Kasumi-1 (cell line): ENCODE results near the gene MMS22L.

Experiments
- DNase-seq, 2 experiments: peaks; one replicate each; lab custom pipeline; 2025; lab: John Stamatoyannopoulos, UW

Gene MMS22L

DNA sequence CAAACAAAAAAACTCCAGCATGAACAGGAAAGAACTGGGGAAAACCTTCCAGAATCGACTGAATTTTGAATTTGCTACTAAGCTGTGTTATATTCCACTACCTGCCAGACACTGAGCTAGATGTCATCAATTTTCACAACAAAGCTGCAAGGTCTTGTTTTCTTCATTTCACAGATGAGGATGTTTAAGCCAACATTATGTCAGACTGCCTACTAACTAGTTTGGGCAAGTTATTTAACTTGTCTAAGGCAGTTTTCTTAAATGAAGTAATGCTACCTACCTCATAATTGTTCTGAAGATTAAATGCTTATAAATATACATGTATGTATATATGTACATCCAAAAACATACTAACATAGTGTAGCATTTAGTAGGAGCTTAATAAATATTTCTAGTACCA, 144.4 kb downstream of the MMS22L start:
- DNase-seq: no peak

DNA sequence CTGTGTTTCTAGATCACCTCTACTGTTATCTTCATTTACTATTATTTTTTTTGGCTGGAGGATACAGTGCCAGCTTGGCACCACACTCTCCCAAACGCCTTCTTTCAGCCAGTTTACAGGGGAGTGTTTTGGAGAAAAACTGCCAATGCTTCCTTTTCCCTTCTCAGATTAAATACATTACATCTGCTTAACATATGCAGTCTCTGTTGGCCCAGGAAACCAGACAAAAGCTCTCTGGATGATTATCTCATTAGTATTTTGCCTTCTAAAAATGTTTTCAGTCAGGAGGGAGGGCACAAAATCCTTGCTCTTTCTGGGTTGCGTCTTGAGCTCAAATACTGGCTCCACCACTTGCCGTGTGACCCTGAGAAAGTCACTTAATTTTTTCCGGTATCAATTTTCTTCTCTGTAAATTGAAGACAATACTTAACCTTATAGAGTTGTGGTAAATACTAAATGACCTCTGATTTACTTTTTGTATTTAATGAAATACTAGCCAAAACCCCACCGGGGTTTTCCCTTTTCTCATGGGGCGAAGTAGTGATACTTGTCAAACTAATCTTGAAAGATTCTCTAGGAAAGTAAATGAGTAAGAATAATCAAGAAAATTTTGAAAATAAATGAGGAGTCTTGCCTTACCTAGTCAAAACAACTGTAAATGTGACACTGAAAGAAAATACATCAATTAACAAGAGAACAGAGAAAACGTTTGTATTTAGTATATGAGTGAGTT, 146.2 kb downstream of the MMS22L start:
- no peak for DNase-seq

DNA sequence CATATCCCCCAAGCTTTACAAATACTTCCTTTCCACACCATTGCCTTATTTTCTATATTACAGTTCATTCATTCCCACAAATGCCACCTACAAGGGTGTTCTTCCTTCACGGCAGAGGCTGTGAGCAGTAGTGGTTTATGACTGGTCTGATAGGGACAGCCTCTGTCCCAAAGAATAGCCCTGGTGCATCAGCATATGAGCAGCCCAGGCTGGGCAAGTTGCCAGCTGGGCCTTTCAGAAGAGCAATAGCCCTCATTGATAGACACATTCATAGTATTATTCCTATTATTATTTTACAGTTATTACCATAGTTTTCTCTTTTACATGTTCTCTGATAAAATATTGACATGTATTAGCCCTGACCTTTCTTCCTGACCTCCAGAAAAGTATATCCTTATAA, 149.9 kb downstream of the MMS22L start:
- no peak for DNase-seq

DNA sequence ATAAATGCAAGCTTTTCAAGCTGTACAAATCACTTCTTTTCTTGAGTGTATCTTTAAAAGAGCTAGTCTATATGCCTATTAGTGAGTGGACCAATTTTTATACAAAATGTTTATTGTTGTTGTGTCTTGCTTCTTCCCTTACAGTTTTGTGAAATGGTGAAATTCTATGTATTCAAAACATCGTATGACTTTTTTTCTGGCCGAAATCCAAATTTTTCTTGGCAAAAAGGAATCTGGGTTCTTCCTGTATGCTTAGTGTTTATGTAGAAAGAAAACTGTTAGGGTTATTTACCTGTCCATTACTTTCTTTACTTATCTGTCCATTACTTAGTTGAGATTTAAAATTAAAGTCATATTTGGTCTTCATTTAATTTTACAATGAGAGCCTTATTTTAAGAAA, 153.9 kb downstream of the MMS22L start:
- DNase-seq: no peak

DNA sequence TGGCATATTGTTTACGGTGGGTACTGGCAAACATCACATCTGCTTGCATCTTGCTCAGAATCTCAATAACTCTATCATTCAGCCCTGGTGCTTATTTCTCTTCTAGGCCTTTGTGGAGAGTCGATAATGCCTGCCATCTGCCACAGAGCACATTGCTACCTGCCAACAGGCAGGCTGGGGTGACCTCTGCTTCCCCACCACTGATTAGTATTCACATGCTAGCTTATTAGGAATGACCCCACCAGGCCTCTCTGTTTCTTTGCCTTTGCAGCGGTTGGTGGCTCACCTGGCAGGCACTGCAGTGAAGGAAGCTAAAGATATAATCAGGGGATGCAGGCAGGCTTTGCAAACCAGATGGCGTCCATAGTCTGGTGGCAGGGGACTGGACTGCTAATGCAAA, 154.5 kb downstream of the MMS22L start:
- DNase-seq: no peak

DNA sequence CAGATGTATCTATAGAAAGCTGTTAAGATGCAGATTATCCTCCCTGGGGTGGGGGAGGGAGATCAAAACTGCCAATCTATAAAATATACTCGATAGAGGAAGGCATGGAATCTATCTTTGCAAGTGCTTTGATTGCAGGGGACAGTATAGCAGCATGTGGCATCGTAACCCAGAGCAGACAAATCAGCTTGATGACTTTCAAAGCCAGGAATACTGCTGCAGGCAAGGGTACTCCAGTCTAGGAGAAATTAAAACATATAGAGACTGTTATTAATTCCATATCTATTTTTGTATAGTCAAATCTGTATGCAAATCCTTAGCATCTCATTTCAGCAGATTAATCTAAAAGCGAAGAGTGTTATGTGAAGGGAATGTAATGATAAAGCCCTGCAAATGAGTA, 159.4 kb downstream of the MMS22L start:
- no peak for DNase-seq

DNA sequence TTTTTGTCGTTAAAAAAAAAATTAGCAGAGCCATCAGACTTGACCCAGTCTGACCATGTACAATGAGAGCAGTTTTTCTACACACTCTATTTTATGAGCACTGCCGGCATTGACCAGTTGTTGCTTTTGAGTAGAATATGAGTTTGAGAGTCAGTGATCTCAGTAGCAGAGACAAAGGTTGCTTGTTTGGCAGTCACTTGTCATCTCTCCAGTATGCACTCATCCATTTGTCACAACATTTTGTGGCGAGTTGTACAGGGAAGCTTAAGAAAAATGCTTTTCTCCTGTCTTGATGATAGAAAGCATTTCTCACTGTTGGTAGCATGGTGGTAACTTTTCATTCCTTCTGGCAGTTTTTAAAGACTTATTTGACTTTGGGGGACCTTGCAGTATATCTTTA, 159.9 kb downstream of the MMS22L start:
- DNase-seq: no peak

DNA sequence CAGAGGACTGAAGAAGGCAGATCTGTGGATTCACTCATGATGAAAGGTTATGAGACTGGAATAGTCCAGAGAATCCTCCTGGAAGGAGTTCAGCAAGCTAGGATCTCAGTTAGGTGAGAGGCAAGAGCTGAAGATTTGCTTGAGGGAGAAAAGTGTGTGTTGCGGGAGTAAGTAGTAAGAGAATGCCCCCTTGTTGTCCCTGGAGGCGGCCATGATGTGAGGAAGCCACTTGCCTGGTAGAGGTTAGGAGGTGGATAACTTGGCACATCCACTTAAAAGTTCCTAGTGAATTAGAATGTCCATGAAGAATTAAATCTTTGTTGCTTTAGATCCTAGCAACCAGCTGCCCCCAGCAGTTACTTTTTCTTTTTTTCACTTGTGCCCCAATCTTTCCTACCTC, 162.5 kb downstream of the MMS22L start:
- no peak for DNase-seq

DNA sequence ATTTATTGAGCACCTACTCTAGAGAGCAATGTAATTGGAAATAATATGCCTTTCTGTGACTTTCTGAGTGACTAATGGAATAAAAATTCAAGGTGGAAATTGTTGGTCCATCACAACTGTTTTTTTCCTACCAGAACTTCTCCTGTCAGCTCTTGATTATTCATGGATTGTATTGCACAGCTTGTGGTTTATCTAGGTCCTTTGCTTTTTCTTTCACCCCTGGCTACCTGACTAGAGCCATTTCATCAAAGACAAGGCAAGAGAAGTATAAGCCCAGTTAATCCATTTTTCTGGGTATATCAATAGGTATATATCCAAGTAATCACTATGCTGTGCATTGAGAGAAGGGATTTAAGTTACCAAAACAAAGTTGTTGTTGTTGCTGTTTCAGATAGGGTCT, 168.4 kb downstream of the MMS22L start:
- no peak for DNase-seq

DNA sequence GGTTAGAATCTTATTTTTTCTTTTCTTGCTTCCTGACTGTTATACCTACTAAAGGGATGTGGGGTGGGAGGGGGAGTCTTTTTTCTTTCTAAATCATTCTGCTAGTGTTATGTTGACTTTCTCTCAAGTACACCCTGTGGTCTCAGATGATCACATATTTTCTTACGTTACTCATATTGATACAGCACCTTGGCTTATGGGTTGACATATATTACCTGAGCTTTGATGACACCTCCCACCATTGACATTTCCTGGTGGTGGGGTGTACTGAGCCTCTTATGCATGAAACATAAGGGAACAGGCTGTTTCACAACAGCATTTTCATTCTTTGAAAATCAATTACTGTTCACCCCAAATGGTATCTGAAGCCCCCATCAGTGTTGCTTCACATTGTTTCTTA, 169.8 kb downstream of the MMS22L start:
- no peak for DNase-seq

DNA sequence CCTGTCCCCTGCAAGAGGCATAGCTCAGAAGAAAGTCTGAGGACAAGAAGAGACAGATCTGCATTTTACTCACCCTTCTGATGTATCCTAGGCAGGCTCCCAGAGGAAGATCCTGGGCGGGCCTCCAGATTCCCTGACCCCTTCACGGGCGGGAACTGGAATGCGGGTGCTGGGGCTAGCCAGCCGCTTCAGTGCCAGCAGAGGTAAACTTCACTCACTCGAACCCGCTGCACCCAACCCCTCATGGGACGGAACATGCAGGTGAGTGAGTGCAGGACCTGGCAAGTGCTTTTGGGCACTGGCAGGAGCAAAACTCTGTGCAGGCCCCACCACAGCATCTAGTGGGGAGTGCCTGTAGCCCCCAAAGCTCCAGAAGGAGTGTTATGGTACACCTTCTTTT, 171.8 kb downstream of the MMS22L start:
- no peak for DNase-seq

DNA sequence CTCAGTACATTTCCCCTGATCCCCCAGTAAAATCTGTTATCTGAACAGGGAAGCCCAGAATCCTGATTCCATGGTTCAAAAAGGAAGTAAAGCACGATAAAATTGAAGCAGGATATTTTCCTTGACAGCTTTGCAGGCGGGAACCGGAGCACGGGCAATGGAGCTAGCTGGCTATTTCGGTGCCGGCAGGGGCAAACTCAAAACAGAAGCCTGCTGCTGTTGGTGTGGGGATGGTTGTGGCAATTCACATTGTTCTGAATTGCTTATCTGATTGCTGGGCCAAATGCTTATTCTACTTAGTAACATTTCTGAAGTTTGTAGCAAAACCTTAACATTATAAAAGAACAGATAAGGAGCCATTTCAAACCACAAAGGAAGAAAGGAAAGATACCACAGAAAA, 172.4 kb downstream of the MMS22L start:
- DNase-seq: no peak

DNA sequence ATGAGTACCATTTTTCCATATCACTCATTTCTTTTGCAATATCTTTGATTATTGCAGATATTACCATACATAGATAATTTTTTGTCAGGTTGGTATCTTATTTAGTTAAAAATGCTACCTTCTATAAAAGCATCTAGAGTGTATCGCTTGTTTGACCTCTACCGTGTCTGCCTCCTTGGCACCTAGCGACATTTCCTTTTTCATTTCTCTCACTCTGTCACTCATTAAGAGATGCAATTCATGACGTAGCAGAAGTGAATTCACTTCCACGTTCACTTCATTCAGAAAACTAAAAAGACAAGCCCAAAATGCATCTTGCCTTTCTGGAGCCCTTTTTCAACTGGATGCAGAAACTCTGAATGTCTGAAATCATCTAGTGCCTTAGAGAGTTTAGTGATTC, 172.9 kb downstream of the MMS22L start:
- DNase-seq: no peak

DNA sequence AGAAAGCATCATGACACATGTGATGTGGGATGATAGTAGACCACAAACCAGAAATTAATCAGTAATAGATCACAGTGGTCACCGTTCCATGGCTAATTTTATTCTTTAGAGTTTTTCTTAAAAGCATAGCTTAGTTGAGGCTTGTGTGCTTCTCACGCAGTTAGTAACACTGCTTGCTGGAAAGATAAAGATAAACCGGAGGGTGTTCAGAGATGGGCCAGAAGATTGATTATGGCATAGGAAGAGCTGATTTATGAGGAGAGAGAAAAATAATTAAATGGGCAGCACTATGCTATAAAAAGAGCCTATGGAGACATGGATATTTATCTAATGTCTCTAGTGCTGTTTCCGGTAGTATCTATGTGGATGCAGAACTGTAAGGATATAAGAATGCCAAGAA, 173.6 kb downstream of the MMS22L start:
- DNase-seq: no peak

DNA sequence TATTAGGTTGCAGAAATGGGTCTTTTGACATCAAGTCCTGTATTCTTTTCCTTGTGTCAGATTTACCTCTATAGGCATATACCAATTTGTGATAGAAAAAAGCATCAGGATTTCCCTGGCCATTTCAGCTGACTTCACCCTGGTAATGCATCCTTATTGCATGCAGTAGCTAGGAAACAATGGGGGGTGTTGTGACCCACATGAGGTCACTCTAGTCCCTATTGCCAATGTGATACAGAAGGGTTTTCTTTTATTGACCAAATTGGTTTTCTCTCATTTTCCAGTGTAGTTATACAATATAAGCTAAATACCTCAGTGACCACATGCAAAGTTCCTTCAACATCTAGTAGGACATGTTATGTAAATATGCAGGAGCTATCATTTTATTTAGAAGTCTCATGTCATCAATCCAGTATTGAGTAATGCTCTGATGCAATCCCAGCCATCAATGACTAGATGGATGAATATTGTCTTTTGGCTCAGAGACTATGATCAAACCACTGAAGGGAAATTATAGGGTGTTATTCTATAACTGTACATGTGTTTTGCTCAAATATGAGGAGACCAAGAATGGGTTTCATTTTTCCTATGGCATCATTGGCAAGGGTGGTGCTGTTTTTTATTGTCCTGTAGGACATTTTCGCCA, 180.7 kb downstream of the MMS22L start:
- DNase-seq: no peak

DNA sequence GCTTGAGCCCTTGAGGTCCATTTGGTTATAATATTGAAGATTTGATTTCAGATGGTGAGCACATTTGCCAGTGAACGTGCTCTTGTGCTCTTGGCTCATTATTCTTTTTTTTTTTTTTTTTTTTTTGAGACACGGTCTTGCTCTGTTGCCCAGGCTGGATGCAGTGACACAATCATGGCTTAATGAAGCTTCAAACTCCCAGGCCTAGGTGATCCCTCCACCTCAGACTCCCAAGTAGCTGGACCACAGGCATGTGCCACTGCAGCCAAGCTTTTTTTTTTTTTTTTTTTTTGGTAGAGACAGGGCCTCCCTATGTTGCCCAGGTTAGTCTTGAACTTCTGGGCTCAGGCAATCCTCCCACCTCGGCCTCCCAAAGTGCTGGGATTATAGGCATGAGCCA, 182.3 kb downstream of the MMS22L start:
- DNase-seq: no peak

DNA sequence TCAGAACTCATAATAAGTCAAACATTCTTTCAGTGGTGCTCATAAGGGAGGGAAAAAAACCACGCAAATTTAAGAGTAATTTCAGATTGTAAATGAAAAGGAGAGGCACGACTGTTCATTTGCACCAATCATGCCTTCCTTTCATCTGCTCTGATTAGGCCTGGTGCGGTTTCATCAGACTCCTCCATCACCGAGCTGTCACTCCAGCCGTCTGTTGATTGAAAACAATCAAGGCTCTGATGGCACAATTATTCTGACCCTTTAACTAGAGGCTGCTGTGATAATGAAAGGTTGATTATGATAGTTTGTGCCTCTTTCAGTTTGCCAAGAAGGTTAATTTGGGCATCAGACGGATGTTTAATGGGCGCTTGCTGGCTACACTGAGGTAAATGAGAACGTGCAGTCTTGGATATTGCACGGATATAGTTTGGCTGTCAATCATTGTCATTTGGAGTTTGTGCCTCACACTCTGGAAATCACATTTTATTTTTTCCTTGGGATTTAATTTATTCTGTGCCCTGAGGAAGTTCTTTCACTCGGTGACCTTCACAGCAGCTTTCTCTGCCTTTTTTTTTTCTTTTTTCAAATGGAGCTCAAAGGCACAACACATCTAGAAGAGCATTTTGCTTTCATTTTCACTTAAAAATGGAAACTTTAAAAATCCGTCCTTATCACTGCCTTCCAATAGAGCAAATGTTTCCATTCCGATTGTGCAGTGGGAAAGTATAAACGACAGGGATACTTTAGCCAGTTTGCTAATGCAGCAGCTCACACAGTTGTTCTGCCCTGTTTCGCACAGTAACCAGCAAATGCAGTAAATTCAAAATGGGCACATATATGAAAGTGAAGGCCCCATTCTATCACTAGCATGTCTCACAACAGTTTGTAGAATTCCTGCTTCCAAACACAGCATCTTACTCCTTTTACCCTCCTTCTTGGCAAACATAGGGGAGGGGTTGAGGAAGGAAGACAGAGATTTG, 185.7 kb downstream of the MMS22L start:
- DNase-seq: no peak

DNA sequence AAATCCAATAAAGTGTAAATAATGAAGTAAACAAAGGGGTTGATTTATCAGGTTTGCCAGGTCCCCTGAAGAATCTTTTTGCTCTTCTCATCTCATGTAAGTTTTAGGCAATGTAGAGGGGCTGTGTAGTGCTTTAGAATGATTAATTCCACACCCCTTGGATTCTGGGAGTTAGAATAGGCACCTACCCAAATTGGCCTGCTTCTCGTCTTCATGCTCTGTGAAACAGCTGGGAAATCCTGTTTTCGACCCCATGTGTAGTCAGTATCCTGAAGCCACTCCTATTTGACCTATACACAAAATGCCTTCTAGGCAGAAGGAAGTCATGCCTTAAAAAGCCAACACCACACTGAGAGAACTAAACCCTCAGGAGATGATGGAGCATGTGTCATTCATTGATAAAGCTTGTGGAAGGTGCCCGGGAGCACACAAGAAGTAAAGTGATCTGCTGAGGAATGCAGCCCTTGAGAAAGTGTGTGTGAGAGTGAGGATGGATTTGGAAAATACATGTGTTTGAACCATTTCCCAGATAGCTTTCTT, 187.6 kb downstream of the MMS22L start:
- DNase-seq: no peak

DNA sequence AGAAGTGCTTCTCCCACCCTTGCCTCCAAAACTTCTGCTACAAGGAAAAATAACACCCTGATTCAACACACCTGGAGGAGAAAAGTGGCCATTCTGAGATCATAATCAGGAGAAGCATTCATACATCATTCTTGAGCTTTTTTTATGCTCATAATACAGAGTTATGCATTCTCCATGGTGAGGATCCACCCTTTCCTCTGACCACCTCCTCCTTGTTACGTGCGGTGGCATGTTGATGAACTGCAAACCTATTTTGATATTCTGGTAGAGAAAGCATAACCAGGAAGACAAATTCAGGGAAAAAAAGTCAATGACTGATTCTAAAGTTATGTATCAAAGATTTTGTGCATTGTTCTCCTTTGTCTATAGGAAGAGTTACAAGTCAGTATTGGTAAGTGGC, 188.6 kb downstream of the MMS22L start:
- no peak for DNase-seq

DNA sequence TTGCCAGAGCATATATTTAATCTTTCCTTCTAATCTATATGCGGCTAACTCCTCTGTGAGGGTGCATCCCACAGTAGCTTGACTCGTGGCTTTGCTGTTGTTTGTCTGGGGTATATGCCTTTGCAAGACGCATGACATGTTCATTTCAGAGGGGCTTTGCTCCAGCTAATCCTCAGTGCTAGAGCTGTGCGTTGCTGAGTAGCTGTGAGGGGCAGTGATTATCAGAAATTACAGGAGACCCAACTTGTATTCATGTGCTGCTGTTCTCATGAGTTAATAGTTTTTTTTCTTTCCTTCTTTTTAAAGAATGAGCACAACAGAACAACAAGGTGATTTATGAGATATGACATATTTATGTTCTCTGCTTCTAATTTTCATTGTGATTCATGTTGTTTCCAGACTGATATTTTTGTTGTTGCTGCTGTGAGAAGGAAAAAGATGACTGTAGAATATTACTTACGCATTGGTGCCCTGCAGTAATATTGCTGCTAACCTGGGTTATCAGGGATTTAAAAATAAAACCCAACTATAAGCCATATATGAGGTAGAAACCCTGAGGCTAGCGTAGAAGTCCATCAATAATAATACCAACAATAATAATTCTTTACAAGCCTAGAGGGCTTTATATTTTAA, 190.2 kb downstream of the MMS22L start:
- no peak for DNase-seq
